Uterus (tissue), 4 donors: ENCODE measurements around the gene HLCS. TPM values are rescaled to one million over a fixed set of nuclear protein-coding genes. Genes with fewer than 3 reads are reported as not detected.
"Not testable (repeated sequence)": the region's sequence is repeated elsewhere in the genome, so short reads cannot be mapped to it uniquely, and the experiment has no call there.

Experiments used
- DNase-seq, 2 donors: peaks; one replicate each; pipeline ENCODE4 v3.0.0-alpha.2; 2019 to 2020
- H3K27ac ChIP-seq, 2 donors: fragments of 200-600 bp; sonication (generic); 1 replicate in 1 of 2; 2 replicates in 1 of 2; pipeline ENCODE4 v1.5.1; 2016 to 2018
- H3K27me3 ChIP-seq, 2 donors: fragments of 200-600 bp; sonication (generic); one replicate each; pipeline ENCODE4 v1.5.1; 2018 to 2019; ENCODE audit warnings: control low read depth in 1 of 2
- H3K36me3 ChIP-seq, 2 donors: fragments of 200-600 bp; sonication (generic); one replicate each; pipeline ENCODE4 v1.5.1; 2019; ENCODE audit warnings: control low read depth in 1 of 2
- H3K4me1 ChIP-seq, 2 donors: fragments of 200-600 bp; sonication (generic); one replicate each; pipeline ENCODE4 v1.5.1; 2018 to 2019; ENCODE audit warnings: control low read depth in 1 of 2
- H3K4me3 ChIP-seq, 2 donors: fragments of 200-600 bp; sonication (generic); 1 replicate in 1 of 2; 2 replicates in 1 of 2; pipeline ENCODE4 v1.5.1; 2018 to 2019; ENCODE audit warnings: mild to moderate bottlenecking in 1 of 2
- H3K9me3 ChIP-seq, 2 donors: fragments of 200-600 bp; sonication (generic); one replicate each; pipeline ENCODE4 v1.5.1; 2019; ENCODE audit warnings: control low read depth in 1 of 2
- CTCF ChIP-seq, 4 experiments: fragments of 200-600 bp in 2 of 4; fragments of 450-650 bp in 2 of 4; sonication (generic) in 2 of 4; IDR thresholded peaks; one replicate each; pipeline ENCODE4 v1.5.1; 2016 to 2019; ENCODE audit warnings: antibody characterized with exemption in 4 of 4, mild to moderate bottlenecking in 2 of 4, moderate library complexity in 1 of 4
- POLR2A ChIP-seq, 2 donors: fragments of 450-650 bp; IDR thresholded peaks; one replicate each; pipeline ENCODE4 v1.6.1; 2016; ENCODE audit warnings: antibody characterized with exemption in 2 of 2, mild to moderate bottlenecking in 1 of 2, moderate library complexity in 1 of 2
- intact Hi-C: fragments of 100-400 bp; cut with DNase I; formaldehyde crosslinking; loops from one replicate; pipeline ENCODE4 v1.15.1; 2023; ENCODE audit warnings: low total_unique reads
- total RNA-seq, 4 donors: library from RNA; depleted of rRNA in 3 of 4; stranded (reverse); fragments of >200 nt in 3 of 4; gene quantifications; one replicate each; pipeline versions ENCODE4 v1.1.0 to v1.2.4, GENCODE V29; 2014 to 2023
- donor health status: DM: yes; HTN: yes; CAD: no.

Gene HLCS
- total RNA-seq, 4 donors from 2014 or later: 3.8 to 31.4 (median 15.4) TPM

- Histone ChIP-seq H3K27me3 (no peaks in the 10 kb centered on the region), H3K4me1 (no peaks in the 10 kb centered on the region), H3K9me3 (no peaks in the 10 kb centered on the region), H3K36me3 (no peaks in the 10 kb centered on the region), H3K27ac (no peak overlapping the region), H3K4me3 (no peak overlapping the region)
- DNase-seq: no peak
- TF ChIP-seq POLR2A (IDR thresholded peaks at IDR 0.05) (no peak), CTCF (IDR thresholded peaks at IDR 0.05) (no peak)
- intact Hi-C loops: no loop called here
Observed at GRCh38 chr21:36959020-36959835, 7.2 kb downstream of the HLCS start.

- Histone ChIP-seq H3K36me3 (no peaks in the 10 kb centered on the region), H3K9me3 (no peaks in the 10 kb centered on the region), H3K27me3 (no peaks in the 10 kb centered on the region), H3K4me3 (no peak overlapping the region), H3K27ac (no peak overlapping the region), H3K4me1 (no peaks in the 10 kb centered on the region)
- TF ChIP-seq CTCF (IDR thresholded peaks at IDR 0.05) (no peak), POLR2A (IDR thresholded peaks at IDR 0.05) (no peak)
- no peak for DNase-seq
- intact Hi-C loops: no loop called here
Observed at GRCh38 chr21:36955783-36956182, 10.7 kb downstream of the HLCS start.

GRCh38 chr21:36952331-36952730 is 14.1 kb downstream of the HLCS start:
- H3K9me3 ChIP-seq, H3K27ac ChIP-seq, DNase-seq, H3K4me3 ChIP-seq, H3K27me3 ChIP-seq, intact Hi-C loops, H3K36me3 ChIP-seq, H3K4me1 ChIP-seq: not testable (repeated sequence)

GRCh38 chr21:36949171-36950141 is 17.0 kb downstream of the HLCS start:
- no peaks in the 10 kb centered on the region for H3K27me3 ChIP-seq

GRCh38 chr21:36948686-36949085 is 17.8 kb downstream of the HLCS start:
- Histone ChIP-seq H3K4me1 (no peaks in the 10 kb centered on the region), H3K27me3 (no peaks in the 10 kb centered on the region), H3K27ac (no peak overlapping the region), H3K9me3 (no peaks in the 10 kb centered on the region), H3K36me3 (no peaks in the 10 kb centered on the region), H3K4me3 (no peak overlapping the region)
- TF ChIP-seq POLR2A (IDR thresholded peaks at IDR 0.05) (no peak), CTCF (IDR thresholded peaks at IDR 0.05) (no peak)
- no peak for DNase-seq
- intact Hi-C loops: no loop called here

More at GRCh38 chr21:36949171-36950141, 17.0 kb downstream of the HLCS start:
- DNase-seq: no peak
- Histone ChIP-seq H3K4me1 (no peaks in the 10 kb centered on the region), H3K9me3 (no peaks in the 10 kb centered on the region), H3K4me3 (no peak overlapping the region), H3K36me3 (no peaks in the 10 kb centered on the region), H3K27ac (no peak overlapping the region)
- intact Hi-C loops: no loop called here
- TF ChIP-seq CTCF (IDR thresholded peaks at IDR 0.05): no peak
- no peak for TF ChIP-seq POLR2A (IDR thresholded peaks at IDR 0.05)
